ENCODE measurements around the gene NPLOC4.

NPLOC4 gene

DNA sequence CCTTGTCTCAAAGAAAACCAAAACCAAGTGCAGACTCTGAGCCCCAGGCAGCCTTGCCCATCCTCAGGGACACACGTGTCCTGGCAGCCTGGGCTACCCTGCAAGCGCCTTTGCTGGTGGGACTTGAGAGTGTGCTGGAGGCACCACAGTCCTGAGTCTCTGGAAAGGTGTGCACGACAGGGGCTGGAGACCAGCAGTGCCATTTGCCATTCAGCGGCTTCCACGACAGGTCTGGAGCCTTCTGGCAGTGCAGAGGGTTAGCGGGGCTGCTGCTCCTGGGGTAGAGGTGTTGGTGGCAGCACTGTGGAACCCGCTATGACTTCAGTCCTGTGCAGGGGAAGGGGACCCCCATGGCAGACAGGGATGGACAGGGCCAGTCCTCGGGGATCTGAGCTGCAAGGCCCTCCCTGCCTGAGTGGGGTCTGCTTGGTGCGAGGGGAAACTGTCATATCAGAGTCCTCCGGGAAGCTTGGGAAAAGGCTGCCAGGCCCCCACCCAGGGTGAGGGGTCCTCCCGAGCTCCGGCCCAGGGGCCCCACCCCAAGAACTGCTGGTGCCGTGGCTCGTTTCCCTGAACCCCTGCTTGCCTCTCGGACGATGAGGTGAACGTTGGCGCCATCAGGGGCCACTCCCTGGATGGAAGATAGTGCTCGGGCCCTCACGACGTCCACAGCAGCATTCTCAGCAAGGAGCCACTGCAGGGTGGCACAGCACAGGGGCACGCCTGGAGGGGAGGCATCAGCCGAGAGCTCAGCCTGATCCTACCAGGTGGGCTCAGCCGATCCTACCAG lies 91.6 kb downstream of the NPLOC4 start:
- no peak for DNase-seq (ENCODE audit: low read depth)

GRCh38 chr17:81544281-81544974 lies 92.5 kb downstream of the NPLOC4 start:
- no peak for DNase-seq (ENCODE audit: low read depth)

DNA sequence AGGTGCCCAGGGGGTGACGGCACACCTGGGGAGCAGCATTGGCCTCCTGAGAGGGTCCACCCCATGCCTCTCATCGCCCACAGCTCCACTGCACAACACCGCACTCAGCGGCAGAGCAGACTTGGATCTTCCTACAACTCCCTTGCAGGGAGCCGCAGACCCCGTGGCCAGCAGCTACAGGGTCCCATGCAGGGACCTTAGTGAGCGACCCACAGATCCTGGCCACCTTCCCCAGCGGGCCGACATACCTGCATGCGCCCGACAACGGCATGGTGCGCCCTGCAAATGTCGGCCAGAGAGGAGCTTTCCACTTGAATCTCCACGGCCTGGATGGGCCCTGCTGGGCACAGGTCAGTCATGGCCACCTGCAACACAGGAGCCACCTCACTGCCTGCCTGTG lies 93.2 kb downstream of the NPLOC4 start:
- no peak for DNase-seq (ENCODE audit: low read depth)

- DNase-seq (ENCODE audit: low read depth) = no peak
Measured at GRCh38 chr17:81543339-81543675, 93.6 kb downstream of the NPLOC4 start.

DNA sequence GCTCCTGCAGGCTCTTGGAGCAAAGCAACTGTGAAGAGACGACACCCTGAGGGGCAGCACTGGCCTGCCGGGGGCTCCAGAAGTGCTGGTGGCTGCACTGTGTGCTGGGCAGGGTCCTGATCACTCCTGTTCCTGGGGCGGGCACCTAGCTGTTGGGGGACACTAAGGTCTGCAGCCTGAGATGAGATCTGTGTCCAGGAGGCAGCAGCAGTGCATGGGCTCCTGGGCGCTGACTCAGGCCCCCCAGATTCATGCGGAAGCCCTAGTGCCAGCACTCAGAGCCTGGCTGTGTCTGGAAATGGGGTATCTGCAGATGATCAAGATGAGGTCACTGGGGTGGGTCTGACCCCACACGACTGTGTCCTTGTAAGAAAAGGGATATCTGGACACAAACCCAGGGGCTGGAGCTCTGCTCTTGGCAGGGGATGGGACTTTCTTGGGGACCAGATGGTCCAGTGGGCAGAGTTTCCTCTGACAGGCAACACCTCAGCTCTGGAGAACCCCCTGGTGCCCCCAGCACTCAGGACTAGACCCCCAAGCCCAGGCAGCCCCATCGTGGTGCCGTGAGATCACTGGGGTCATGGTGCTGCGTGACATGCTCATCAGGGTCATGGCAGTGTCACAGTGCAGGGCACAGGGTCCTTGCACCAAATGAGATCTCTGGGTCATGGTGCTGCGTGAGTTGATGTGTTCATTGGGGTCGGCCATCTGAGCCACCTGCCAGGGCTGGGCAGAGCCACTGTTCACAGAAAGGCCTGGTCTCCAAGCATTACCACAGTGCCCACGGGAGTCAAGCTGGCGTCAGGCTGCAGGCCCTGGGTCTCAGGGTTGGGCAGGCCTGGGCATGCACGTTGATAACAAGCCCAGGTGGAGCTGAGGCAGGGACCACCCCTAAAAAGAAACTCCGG lies 94.2 kb downstream of the NPLOC4 start:
- no peak for DNase-seq (ENCODE audit: low read depth)

- no peak for DNase-seq (ENCODE audit: low read depth)
Measured at GRCh38 chr17:81541123-81541522, 95.8 kb downstream of the NPLOC4 start.

- DNase-seq (ENCODE audit: low read depth) = no peak
Measured at GRCh38 chr17:81540676-81541027, 96.3 kb downstream of the NPLOC4 start.

- no peak for DNase-seq (ENCODE audit: low read depth)
Measured at GRCh38 chr17:81539961-81540675, 96.8 kb downstream of the NPLOC4 start.

- DNase-seq (ENCODE audit: low read depth) = no peak
Measured at GRCh38 chr17:81539571-81539900, 97.4 kb downstream of the NPLOC4 start.

DNA sequence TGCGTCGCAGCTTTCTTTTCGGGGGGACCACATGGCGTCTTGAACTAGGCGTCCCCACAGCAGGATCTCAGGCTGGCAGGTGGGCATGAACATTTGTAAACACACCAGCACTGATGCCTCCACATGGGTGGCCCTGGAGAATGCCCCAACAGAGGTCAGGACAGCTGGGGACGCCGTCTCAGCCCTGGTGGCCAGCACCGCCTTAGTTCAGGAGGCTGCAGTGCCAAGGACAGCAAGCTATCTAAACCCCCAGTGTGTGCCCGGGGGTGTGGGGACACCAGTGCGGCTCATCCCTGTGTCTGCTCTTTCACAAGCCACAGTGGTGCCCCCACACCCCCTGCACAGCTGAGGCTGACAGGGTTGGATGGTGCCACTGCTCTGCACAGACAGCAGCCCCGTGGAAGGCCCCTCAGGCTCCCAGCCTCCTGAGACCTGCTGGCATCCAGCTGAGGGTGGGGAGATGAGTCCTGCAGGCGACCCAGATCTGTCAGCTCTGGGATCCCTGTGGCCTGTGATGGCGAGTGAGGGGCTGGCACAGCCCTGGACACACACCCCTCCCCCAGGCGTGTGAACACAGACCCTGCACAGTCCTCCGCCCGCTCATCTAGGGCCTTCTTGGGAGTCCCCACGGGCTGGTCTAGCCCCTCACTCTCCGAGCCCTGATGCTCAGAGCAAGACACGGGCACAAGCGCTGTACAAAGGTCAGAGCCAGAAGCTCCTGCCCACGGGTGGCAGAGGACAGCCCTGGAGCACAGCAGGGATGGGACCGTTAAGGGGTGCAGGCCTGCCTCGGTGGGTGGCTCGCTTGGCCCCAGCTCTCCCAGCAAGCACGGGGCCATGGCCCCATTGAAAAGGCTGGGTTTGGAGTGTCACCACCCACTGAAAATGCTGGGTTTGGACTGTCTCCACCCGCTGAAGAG lies 98.0 kb downstream of the NPLOC4 start:
- DNase-seq (ENCODE audit: low read depth) = no peak

DNA sequence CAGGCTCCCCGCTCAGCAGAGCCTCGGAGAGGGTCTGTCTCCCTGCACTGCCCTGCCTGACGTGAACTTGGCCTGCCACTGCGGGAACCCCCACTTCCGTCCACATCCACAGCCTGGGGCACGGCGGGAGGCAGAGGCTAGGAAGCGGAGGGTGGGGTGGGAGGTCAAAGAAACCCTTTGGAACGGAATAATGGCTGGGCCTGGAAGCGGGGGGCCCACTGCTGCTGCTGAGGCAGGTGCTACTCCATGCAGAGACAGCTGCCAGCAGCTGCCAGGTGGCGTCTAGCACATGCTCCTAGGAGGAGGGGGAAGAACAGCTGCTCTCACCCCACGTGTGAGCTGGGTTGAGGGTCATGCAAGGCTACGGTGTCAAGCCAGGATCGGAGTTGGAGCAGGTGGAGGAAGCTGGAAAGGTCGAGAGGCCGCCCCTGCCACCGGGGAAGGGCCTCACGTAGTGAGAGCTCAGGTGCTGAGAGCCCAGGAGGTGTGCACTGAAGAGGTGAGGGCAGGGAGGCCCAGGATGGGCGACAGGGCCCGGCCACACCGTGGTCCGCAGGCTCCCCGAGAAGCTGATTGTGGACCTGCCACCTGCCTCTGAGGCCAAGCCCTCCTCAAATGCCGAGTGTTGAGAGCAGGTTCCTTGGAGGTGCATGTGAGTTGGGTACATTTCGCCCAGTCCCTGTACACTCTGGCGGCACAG lies 98.9 kb downstream of the NPLOC4 start:
- no peak for DNase-seq (ENCODE audit: low read depth)

DNA sequence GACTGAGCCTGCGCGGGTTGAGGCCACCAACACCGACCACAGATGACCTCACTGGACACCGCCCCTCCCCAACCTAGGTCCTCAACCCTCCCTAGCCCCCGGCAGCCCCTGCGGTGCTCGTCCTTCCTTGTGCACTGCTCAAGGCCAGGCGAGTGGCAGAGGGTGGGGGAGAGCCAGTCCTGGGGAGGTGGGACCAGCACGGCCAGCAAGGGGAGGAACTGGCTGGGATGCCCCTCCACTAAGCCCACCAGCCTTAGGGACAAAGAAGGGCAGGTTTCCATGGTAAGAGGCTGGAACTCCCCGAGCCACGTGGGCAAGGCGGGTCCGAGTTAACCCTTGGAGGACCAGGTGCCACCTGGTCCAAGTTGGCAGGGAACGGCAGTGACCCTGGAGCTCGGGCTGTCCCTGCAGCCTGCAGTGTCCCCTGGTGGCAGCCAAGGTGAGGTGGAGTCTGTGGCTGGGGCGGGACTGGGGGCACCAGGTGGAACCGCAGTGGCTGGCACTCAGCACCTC lies 99.5 kb downstream of the NPLOC4 start:
- no peak for DNase-seq (ENCODE audit: low read depth)

DNA sequence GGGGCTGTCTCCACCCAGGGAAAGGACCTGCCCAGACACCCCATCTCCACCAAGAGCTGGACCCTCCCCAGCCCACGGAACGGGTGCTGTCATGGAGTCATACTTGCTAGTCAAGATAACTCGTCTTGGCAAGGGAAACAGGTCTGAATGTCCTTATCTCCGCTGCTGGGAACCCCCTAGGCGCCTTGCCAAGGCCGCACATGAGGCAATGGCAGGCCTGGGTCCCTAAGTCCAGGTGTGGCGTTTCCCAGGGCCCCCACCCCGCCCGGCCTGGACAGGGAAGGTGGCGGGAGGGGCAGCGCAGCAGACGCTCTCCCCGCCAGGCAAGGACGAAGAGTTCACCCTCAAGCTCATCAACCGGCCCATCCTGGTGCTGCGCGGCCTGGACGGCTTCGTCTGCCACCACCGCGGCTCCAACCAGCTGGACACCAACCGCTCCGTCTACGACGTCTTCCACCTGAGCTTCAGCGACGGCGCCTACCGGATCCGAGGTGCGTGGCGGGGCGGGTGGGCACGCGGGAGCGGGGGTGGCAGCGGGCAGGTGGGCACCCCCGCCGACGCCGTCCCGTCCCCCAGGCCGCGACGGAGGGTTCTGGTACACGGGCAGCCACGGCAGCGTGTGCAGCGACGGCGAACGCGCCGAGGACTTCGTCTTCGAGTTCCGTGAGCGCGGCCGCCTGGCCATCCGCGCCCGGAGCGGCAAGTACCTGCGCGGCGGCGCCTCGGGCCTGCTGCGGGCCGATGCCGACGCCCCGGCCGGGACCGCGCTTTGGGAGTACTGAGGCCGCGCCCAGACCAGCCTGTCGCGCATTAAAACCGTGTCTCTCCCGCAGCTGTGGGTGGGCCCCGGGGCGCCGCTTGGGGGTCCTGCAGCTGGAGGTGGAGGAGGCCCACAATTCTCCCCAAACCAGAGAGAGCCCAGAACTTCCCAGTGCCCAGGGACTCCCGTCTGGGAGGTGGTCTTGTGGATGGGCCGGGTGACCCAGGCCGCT lies 100.3 kb downstream of the NPLOC4 start:
- no peak for DNase-seq (ENCODE audit: low read depth)

DNA sequence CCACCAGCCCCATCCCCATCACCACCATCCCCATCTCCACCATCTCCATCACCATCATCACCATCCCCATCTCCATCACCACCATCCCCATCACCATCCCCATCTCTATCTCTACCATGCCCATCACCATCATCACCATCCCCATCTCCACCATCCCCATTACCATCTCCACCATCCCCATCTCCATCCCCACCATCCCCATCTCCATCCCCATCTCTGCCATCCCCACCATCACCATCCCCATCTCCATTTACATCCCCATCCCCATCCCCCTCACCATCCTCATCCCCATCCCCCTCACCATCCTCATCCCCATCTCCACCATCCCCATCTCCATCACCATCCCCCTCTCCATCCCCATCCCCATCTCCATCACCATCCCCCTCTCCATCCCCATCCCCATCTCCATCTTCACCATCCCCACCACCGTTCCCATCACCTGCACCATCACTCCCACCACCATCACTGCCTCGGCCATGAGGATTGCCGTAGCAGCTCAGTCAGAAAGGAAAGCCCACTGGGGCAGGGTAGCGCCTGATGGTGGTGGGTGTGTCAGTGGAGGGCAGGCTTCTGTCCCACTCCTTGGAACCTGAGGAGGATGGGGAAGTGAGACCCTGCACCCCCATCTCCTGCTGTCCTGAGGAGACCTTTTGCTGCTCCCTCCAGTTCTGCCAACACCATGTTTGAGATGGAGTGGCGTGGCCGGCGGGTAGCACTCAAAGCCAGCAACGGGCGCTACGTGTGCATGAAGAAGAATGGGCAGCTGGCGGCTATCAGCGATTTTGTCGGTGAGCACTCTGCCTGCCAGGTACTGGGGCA lies 101.2 kb downstream of the NPLOC4 start:
- no peak for DNase-seq (ENCODE audit: low read depth)

GRCh38 chr17:81535007-81535328 lies 101.9 kb downstream of the NPLOC4 start:
- DNase-seq (ENCODE audit: low read depth) = no peak

GRCh38 chr17:81534157-81535006 lies 102.5 kb downstream of the NPLOC4 start:
- no peak for DNase-seq (ENCODE audit: low read depth)

GRCh38 chr17:81533339-81534141 lies 103.4 kb downstream of the NPLOC4 start:
- no peak for DNase-seq (ENCODE audit: low read depth)
